Measurements from ENCODE around the gene C19orf38. TPM values are rescaled to one million over a fixed set of nuclear protein-coding genes. Genes with fewer than 3 reads are reported as not detected.

Gene C19orf38
- total RNA-seq, 1 donor, result 71.8 TPM

Other genes starting within 250 kb of the C19orf38 start
- gene SLC44A2, start 222.9 kb upstream of the C19orf38 start, total RNA-seq, result 57.1 TPM
- gene ILF3, start 194.1 kb upstream of the C19orf38 start, total RNA-seq, result 212 TPM
- gene QTRT1, start 147.0 kb upstream of the C19orf38 start, total RNA-seq, result 13.9 TPM
- 149 TPM for gene DNM2, start 130.3 kb upstream of the C19orf38 start, total RNA-seq
- 11.4 TPM for gene TMED1, start 12.2 kb upstream of the C19orf38 start, total RNA-seq
- gene CARM1, start 23.1 kb downstream of the C19orf38 start, total RNA-seq, result 9.0 TPM
- gene YIPF2, start 80.2 kb downstream of the C19orf38 start, total RNA-seq, result 11.9 TPM
- 29.3 TPM for gene TIMM29, start 80.4 kb downstream of the C19orf38 start, total RNA-seq
- 36.0 TPM for gene SMARCA4, start 112.6 kb downstream of the C19orf38 start, total RNA-seq
- 58.1 TPM for gene LDLR, start 241.0 kb downstream of the C19orf38 start, total RNA-seq

Data from mononuclear cell (primary cell).